ENCODE results near the gene ZNF805. TPM values are rescaled to one million over a fixed set of nuclear protein-coding genes. Genes with fewer than 3 reads are reported as not detected.

The ZNF805 gene
- total and polyA plus RNA-seq, 2 donors (not counting 3 experiments of a cell fraction or from before 2014, with no cell fraction given) = 1.6 to 8.6 TPM

DNA sequence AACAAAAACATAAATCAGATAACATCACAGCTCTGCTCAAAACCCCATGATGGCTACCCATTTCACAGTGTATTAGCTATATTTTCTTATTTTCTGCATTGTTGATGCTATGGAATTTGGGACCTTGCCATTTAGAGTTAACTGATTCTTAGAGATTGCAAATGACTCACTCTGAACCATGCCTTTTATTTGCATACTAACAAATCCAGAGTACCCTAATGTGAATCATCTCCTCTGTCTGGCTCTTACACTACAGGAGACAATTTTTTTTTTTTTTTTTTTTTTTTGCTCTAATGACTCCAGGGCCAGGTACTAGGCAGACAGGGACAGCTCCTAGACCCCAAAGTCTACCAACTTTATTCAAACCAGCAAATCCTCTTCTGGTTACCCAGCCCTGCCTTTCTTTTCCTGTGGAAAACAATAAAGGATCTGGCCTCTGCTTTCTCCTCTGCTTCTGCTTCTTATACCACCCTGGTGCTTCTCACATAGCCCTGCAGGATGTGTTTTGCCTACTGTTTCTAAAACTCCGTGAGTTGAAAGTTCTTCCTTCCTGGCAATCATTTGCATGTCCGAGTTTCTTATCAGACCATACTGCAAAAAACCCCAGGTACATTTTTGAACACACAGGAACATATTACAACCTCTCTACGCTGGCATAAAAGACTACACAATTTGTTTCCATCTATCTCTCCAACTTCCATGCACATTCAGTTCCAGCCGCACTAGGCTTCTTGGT lies 29.3 kb downstream of the ZNF805 start:
- no peaks in the 10 kb centered on the region for H3K79me2 ChIP-seq (ENCODE audit: control insufficient read depth, insufficient read depth, low read length)
- POLR2A ChIA-PET = no interaction called here
- H3K4me3 ChIP-seq (replicated peaks in 1 of 3; ENCODE audit: insufficient read depth in 1 of 3, low read depth in 1 of 3, low read length in 3 of 3) = no peak overlapping the region
- dilution Hi-C loops (cut with MboI; ENCODE audit: extremely low pct_ligation_motif_present, low sequenced_read_pairs) (no loop called here), intact Hi-C loops (cut with micrococcal nuclease) (no loop called here)
- TF ChIP-seq JUN (IDR thresholded peaks at IDR 0.05; ENCODE audit: borderline replicate concordance, insufficient read depth, insufficient read length, low read depth) = no peak
- TF ChIP-seq MYC (IDR thresholded peaks at IDR 0.05; ENCODE audit: low read depth, low read length) = no peak
- TF ChIP-seq CTCF (IDR thresholded peaks at IDR 0.05; ENCODE audit: extremely low read depth in 1 of 2, insufficient read depth in 1 of 2, low read depth in 1 of 2, low read length in 2 of 2) = no peak
- TF ChIP-seq EZH2 (IDR thresholded peaks at IDR 0.05; ENCODE audit: borderline replicate concordance, low read depth, low read length, severe bottlenecking) = no peak
- peak; percentile 54 for TF ChIP-seq GATA2 (IDR thresholded peaks at IDR 0.05; ENCODE audit: insufficient read depth, insufficient read length, low read depth, low read length)
- no peak for TF ChIP-seq POLR2A (IDR thresholded peaks at IDR 0.05; ENCODE audit: low read depth, low read length)
- no peak for TF ChIP-seq POLR2AphosphoS5 (IDR thresholded peaks at IDR 0.05; ENCODE audit: insufficient read depth, low read depth, low read length)
- no peak for TF ChIP-seq MAX (IDR thresholded peaks at IDR 0.05; ENCODE audit: insufficient read depth, insufficient read length)
- TF ChIP-seq FOS (IDR thresholded peaks at IDR 0.05; ENCODE audit: borderline replicate concordance, insufficient read depth, low read length) = peak; percentile 87
- no peaks in the 10 kb centered on the region for H3K27me3 ChIP-seq (ENCODE audit: control insufficient read depth in 2 of 2, insufficient read depth in 2 of 2, low read length in 2 of 2)
- no peak overlapping the region for H3K27ac ChIP-seq (ENCODE audit: insufficient read depth, low read depth, low read length)
- H3K9me3 ChIP-seq (replicated peaks; ENCODE audit: control insufficient read depth, insufficient read depth, low read length) = no peaks in the 10 kb centered on the region
- BruUV-seq (replicated peaks) = no TSS peak
- no peaks in the 10 kb centered on the region for H4K20me1 ChIP-seq (replicated peaks; ENCODE audit: control insufficient read depth, extremely low read depth, insufficient read depth, low read length)
- no peak overlapping the region for H3K4me2 ChIP-seq (ENCODE audit: insufficient read depth, low read length)
- H3K36me3 ChIP-seq (ENCODE audit: control insufficient read depth in 2 of 2, extremely low read depth in 1 of 2, insufficient read depth in 2 of 2, low read length in 2 of 2) = no peaks in the 10 kb centered on the region
- H3K9ac ChIP-seq (replicated peaks; ENCODE audit: extremely low read depth, insufficient read depth, low read length) = no peak overlapping the region
- peak; percentile 34 for DNase-seq (ENCODE audit: low read depth, low spot score)
- no peaks in the 10 kb centered on the region for H3K4me1 ChIP-seq (ENCODE audit: control insufficient read depth, extremely low read depth, insufficient read depth, low read length)
- CTCF ChIA-PET = no interaction called here
- no peaks in the 10 kb centered on the region for H3K9me1 ChIP-seq (replicated peaks; ENCODE audit: control insufficient read depth, extremely low read depth, insufficient read depth, low read length)
- FAIRE-seq = peak; percentile 21
- H2AFZ ChIP-seq (ENCODE audit: low read depth, low read length) = no peak overlapping the region

Data from endothelial cell of umbilical vein (primary cell).